Thyroid gland (tissue), 4 donors: ENCODE results near the gene GHRL. TPM values are rescaled to one million over a fixed set of nuclear protein-coding genes. Genes with fewer than 3 reads are reported as not detected.

Experiments
- DNase-seq, 2 donors: peaks; one replicate each; pipeline ENCODE4 v3.0.0-alpha.2; 2019
- H3K27ac ChIP-seq, 3 donors: fragments of 200-600 bp; sonication (generic); 1 replicate in 2 of 3; 2 replicates in 1 of 3; pipeline ENCODE4 v1.5.1; 2016 to 2019; ENCODE audit warnings: mild to moderate bottlenecking in 1 of 3, moderate library complexity in 1 of 3
- H3K27me3 ChIP-seq: fragments of 200-600 bp; sonication (generic); one replicate; pipeline ENCODE4 v1.5.1; 2019
- H3K36me3 ChIP-seq, 2 donors: fragments of 200-600 bp; sonication (generic); one replicate each; pipeline ENCODE4 v1.5.1; 2016 to 2019
- H3K4me1 ChIP-seq, 2 donors: fragments of 200-600 bp; sonication (generic); one replicate each; pipeline ENCODE4 v1.5.1; 2017 to 2019
- H3K4me3 ChIP-seq, 3 donors: fragments of 200-600 bp; sonication (generic); replicated peaks in 1 of 3; 1 replicate in 2 of 3; 2 replicates in 1 of 3; pipeline ENCODE4 v1.5.1; 2016; ENCODE audit warnings: mild to moderate bottlenecking in 1 of 3
- H3K9me3 ChIP-seq: fragments of 200-600 bp; sonication (generic); one replicate; pipeline ENCODE4 v1.5.1; 2017
- CTCF ChIP-seq, 6 experiments: fragments of 200-600 bp in 3 of 6; fragments of 450-650 bp in 3 of 6; sonication (generic) in 3 of 6; IDR thresholded peaks; one replicate each; pipeline ENCODE4 v1.5.1; 2016 to 2019; ENCODE audit warnings: antibody characterized with exemption in 6 of 6, mild to moderate bottlenecking in 2 of 6, inconsistent platforms in 1 of 6, moderate library complexity in 1 of 6
- POLR2A ChIP-seq, 2 donors: fragments of 450-650 bp; IDR thresholded peaks; one replicate each; pipeline ENCODE4 v1.6.1; 2017; ENCODE audit warnings: antibody characterized with exemption in 2 of 2, mild to moderate bottlenecking in 2 of 2, moderate library complexity in 1 of 2
- WGBS, 2 donors: methylation state at CpG; one replicate each; pipeline ENCODE4 v1.1.5; 2017; 5-methylcytosine and 5-hydroxymethylcytosine counted together
- intact Hi-C: fragments of 100-400 bp; cut with DNase I; formaldehyde crosslinking; loops from one replicate; pipeline ENCODE4 v1.15.1; 2023
- microRNA counts, 2 donors: library from miRNA; unstranded; fragments of <30 nt; microRNA quantifications; one replicate each; lab custom pipeline; 2016 to 2017
- microRNA-seq: library from miRNA; unstranded; fragments of <30 nt; microRNA quantifications from one replicate; pipeline ENCODE4, GENCODE V29; 2016
- small RNA-seq: library from RNA; depleted of rRNA; stranded (forward); fragments of <200 nt; gene quantifications from one replicate; pipeline ENCODE3, GENCODE V24; 2016
- total RNA-seq, 4 donors: library from RNA; depleted of rRNA; stranded (reverse); fragments of >200 nt; gene quantifications; one replicate each; pipeline ENCODE4 v1.2.3, GENCODE V29; 2016

Gene GHRL
- total RNA-seq, 4 donors from 2014 or later, result 0.56 to 1.2 (median 1.1) TPM; not detected in 1

- no peaks in the 10 kb centered on the region for H3K4me1 ChIP-seq
- DNase-seq, result peak in 1 of 2 donors; percentile 9
- H3K27me3 ChIP-seq, result no peaks in the 10 kb centered on the region
- no peak overlapping the region for H3K4me3 ChIP-seq
- intact Hi-C loops, result no loop called here
- TF ChIP-seq POLR2A (IDR thresholded peaks at IDR 0.05) (no peak), CTCF (IDR thresholded peaks at IDR 0.05) (no peak)
- WGBS, 2 donors, result 79 to 89% methylated on average over 7 of the region's 7 CpGs
- H3K36me3 ChIP-seq, result peaks cover 0 to 3% of the 10 kb centered on the region in 2 donors
- no peak overlapping the region for H3K27ac ChIP-seq
- no peaks in the 10 kb centered on the region for H3K9me3 ChIP-seq
Observed at GRCh38 chr3:10242182-10243065, 50.3 kb downstream of the GHRL start.

- no peaks in the 10 kb centered on the region for H3K27me3 ChIP-seq
- no peak overlapping the region for H3K4me3 ChIP-seq
- H3K9me3 ChIP-seq, result no peaks in the 10 kb centered on the region
- no peaks in the 10 kb centered on the region for H3K4me1 ChIP-seq
- no peak for DNase-seq
- TF ChIP-seq POLR2A (IDR thresholded peaks at IDR 0.05) (no peak), CTCF (IDR thresholded peaks at IDR 0.05) (no peak)
- intact Hi-C loops, result no loop called here
- WGBS, 2 donors, result 78 to 79% methylated on average over 5 to 6 of the region's 6 CpGs
- no peak overlapping the region for H3K27ac ChIP-seq
- H3K36me3 ChIP-seq, result peaks cover 0 to 3% of the 10 kb centered on the region in 2 donors
Observed at GRCh38 chr3:10240799-10241198, 51.9 kb downstream of the GHRL start.

- no peaks in the 10 kb centered on the region for H3K27me3 ChIP-seq
- WGBS, 2 donors, result 86 to 88% methylated on average over 15 of the region's 15 CpGs
- no peaks in the 10 kb centered on the region for H3K9me3 ChIP-seq
- no peak for DNase-seq
- no peaks in the 10 kb centered on the region for H3K4me1 ChIP-seq
- peaks cover 4 to 16% of the 10 kb centered on the region in 2 donors for H3K36me3 ChIP-seq
- H3K4me3 ChIP-seq, result no peak overlapping the region
- TF ChIP-seq POLR2A (IDR thresholded peaks at IDR 0.05), result no peak
- no peak overlapping the region for H3K27ac ChIP-seq
- intact Hi-C loops, result no loop called here
Observed at GRCh38 chr3:10238345-10239183, 54.2 kb downstream of the GHRL start.

MicroRNAs within 50 kb of the gene (microRNA counts, 767-probe panel; counts per million panel counts)
- 0 counts per million in 2 donors for microRNA hsa-miR-378b (lab: Ali Mortazavi, UCI)

Small RNA genes lying within 50 kb of the gene (microRNA-seq; reads per million reads assigned to microRNA genes)
- gene MIR378B, result not detected

Small RNA genes lying within 50 kb of the gene (small RNA-seq; reads per million reads assigned to genes)
- gene MIR378B (not detected), gene RF02126 (not detected)

Other genes with a start within 250 kb of the GHRL start
- gene FANCD2OS, start 184.7 kb downstream of the GHRL start, total RNA-seq, result not detected
- 100 to 1,000 TPM in 2 of 4 donors, 10 to 100 TPM in 2; 80.6 to 158 (median 108) TPM for gene BRK1, start 177.3 kb downstream of the GHRL start, total RNA-seq
- 10 to 100 TPM; 55.0 to 60.1 (median 58.5) TPM for gene VHL, start 151.2 kb downstream of the GHRL start, total RNA-seq
- 1 to 10 TPM; 5.0 to 9.1 (median 7.4) TPM for gene IRAK2, start 128.0 kb downstream of the GHRL start, total RNA-seq
- gene TATDN2, start 44.5 kb downstream of the GHRL start, total RNA-seq, result 10 to 100 TPM; 21.4 to 37.1 (median 30.1) TPM
- 100 to 1,000 TPM in 3 of 4 donors, 10 to 100 TPM in 1; 93.3 to 156 (median 136) TPM for gene SEC13, start 28.2 kb upstream of the GHRL start, total RNA-seq
- gene ATP2B2, start 212.6 kb upstream of the GHRL start, total RNA-seq, result under 1 TPM in 3 of 4 donors, not detected in 1; 0.11 to 0.42 (median 0.15) TPM